Superior temporal gyrus (tissue), 1 donor: ENCODE data around the gene MMP8.
"Not testable (repeated sequence)": the region's sequence is repeated elsewhere in the genome, so short reads cannot be mapped to it uniquely, and the experiment has no call there.

Experiments used
- DNase-seq: peaks from one replicate; pipeline ENCODE4 v3.0.0-alpha.2; 2016; ENCODE audit errors: extremely low spot score

The MMP8 gene, protein sequence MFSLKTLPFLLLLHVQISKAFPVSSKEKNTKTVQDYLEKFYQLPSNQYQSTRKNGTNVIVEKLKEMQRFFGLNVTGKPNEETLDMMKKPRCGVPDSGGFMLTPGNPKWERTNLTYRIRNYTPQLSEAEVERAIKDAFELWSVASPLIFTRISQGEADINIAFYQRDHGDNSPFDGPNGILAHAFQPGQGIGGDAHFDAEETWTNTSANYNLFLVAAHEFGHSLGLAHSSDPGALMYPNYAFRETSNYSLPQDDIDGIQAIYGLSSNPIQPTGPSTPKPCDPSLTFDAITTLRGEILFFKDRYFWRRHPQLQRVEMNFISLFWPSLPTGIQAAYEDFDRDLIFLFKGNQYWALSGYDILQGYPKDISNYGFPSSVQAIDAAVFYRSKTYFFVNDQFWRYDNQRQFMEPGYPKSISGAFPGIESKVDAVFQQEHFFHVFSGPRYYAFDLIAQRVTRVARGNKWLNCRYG

DNA sequence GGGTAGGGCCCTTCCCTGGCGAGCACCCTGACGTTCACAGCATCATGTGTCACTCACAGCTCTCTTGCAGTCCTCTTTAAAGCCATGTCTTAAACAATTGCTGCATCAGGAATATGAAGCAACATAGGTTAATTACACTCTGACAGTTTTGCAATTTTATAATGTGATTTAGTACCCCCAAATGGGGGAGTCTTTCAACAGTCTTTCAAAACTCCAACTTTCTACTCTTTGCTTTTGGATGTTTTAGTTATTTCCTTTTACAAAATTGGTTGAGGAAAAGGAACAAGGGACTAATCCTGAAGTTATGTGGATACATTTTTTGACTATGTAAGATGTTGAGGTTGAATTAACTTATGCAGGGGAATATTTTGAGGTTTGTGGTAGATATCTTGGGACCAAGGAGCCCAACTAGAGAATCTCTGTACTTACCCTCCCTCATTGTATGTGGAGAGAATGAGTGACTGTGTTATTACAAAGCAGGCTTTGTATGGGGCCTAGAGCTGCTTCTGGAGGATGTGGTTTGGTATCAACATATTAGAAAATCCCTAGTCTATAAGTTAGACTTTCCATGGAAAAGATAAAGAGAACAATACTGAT, at the start of gene MMP8:
MMP8 (minus strand) TSS at position 51 of the 597 bp plus-strand sequence. CDS start 99 bp downstream, outside the sequence.
- DNase-seq, result peak; percentile 50

DNA sequence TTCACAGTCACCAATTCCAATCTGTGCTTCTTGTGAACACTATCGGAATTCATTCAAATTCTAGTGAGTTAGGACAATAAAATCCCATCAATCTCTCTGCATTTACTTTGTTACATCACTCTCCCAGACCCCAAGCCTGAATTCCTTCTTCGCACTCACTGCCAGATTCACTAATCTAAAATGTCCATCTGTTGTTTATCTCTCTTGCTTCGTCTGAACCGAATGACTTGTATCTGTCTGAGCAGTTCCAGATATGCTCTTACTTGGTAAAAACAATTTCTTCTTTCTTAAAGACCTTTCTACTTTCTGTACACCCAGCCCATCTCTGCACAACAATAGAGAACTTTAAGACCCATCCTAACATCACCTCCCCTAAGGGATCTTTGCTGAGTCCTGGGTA, 48.6 kb upstream of the MMP8 start:
- DNase-seq, result no peak

DNA sequence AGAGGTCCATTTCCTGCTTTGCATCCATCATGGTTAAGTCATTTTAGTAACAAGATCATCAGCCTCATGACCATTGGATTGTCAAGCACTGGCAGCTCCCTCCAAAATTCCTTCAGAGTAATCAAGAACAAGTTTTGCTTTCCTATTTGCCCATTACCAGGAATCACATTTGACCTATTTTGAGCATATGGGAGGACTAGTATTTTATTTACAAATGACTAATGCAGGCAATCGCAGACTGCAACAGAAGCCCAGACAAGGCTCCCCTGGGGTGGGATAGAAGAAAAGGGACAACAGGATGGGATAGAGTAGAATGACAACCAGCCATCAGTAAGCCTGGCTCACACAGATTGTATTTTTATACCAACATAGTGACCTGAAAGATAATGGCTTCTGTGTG, 46.6 kb upstream of the MMP8 start:
- DNase-seq, result no peak

DNA sequence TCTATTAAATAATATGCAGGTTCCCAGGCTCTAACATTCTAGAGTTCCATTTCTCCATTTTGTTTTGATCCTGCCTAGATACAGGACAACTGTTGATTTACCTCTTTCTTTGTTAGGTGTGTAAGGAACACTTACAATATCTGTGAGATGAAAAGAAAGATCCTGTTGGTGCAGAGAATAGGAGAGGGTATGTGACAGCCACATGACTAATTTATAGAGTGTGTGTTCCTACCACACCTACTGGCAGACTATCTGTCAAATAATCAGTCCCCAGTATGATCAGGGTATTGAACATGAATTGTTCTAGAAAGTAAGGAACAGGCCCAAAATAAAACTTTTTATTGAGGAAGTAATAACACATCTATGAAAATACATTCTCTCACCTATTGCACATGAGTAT, 45.4 kb upstream of the MMP8 start:
- DNase-seq, result no peak

DNA sequence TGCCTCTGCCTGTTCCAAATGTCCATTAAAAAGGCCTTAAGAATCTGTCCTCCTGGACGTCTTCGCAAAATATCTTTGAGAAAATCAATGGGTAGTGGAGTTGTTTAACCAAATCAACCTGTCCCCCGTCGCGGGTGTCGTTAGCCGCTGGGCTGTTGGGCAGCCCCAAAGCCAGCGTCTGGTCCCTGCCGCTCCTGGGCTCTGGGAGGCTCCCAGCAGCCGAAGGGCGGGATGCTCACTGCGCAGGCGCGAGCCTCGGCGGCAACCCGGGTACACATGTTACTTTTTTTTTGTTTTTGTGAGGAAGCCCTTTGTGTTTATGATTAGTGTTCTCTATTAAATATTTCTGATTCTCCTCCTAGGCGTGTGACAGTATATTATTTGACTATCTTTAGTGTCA, 43.0 kb upstream of the MMP8 start:
- DNase-seq, result no peak

DNA sequence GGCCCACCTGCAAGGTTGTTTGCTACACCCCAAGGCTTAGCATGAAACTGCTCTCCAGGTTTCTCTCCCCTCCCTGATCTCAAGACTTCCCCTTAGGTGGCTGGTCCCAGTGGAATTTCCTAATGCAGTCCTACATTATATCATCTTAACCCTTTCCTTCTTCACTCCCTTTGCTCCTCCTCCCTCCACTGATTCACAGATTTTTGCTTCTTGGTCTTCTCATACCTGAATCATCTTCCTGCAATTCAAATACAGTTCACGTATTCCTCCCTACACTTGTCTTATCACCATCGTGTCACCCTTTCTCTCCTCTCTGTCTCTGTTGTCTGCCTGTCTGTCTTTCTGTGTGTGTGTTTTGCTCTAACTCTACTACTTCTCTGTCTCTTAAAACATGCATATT, 38.7 kb upstream of the MMP8 start:
- DNase-seq, result no peak

DNA sequence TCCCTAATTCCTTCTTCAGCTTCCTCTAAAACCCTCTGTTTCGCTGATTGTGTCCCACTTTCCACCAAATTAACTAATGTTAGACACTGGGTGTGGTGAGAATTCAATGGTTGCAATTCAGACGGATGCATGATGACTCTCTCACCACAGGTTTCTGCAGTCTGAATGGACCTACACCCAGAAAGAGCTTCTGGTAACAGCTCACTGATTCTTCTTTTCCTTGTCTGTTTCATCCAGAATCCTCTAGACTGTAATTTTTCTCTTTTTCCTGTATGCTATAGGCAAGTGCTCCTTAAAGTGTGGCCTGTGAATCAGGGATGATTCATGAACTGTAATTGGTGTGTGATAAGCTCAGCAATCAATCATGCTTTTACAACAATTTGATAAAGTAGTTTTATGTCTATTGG, 37.6 kb upstream of the MMP8 start:
- DNase-seq, result no peak

DNA sequence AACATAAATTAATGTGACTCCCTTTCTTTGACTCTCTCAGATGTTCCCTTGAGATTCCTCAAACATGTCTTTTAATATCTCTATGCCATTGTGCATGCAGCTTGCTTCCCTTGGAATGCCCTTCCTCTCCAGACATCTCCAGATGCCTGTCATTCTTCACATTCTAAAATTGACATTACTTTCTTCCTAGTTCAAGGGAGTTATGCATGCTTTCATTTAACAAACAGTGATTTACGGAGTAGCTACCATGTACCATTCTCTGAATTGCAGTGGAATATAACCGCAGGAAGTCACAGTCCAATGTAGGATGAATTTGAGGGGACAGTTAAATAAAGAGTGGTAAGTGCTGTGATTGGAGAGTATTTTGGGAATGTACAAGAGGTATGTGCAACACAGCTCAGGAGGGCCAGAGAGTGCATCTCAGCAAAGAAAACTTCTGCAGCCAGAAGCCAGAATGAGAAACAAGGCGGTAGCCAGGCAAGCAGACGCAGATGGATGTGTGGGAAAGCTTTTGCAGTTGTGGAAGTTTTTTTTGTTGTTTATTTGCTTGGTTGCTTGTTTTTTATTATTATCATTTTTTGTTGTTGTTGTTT, 37.0 kb upstream of the MMP8 start:
- DNase-seq, result no peak

DNA sequence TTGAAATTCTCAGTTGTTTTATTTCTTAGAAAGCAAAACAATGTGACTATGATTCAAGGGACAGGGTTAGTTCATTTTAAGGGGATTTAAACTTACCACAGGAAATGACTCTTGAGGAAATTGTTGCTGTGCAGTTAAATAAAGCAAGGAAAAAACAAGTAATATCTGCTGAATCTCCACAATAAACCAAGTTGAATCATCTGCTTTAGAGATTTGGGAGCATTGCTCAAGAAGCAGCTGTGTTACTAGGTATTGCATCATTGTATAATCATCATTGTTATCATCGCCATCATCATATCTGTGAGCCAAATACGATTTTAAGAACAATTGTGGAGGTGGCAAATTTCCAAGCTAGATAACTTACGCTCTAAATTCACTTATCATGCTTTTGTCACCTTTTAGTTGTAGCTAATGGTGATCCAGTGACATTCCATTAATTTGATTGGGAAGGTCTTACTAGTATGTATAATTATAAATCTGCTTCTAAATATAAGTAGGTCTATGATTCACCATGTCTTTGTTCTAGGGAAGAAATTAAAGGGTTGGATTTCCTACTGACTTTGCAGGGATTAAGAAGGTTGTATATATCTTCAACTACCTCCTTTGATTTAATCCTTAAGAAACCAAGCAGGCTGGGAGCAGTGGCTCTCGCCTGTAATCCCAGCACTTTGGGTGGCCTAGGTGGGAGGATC, 35.7 kb upstream of the MMP8 start:
- DNase-seq, result no peak

DNA sequence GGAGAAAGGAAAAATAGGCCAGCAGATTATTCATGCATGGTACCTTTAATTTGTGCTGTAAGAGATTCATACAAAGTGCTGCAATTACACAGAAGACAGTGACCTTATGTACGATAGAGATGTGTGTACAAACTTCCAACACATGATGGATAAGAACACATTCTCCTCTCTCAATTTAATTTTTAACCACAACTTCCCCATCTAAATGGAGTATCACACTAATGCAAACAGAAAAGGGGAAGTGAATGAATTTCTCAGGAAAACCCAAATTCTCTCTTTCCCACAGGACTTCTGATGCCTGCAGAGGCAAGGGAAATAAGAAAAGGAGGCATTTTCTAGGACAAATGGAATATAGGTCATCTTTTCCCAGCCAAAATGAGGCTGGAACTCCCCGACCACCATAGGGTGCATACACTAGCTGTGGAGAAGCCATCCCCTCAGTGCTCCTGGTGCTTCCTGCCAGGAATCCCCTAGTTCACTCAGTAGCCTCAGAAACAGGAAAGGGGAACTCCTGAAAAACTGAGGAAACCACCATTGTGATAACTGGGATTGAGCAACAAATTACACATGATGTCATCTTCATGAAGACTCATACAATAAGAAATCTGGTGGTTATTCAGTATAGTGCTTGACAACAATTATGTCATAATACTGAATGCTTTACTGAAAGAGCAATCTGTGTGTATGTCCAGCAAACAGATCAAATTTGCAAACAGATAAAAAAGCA, 33.2 kb upstream of the MMP8 start:
- no peak for DNase-seq

DNA sequence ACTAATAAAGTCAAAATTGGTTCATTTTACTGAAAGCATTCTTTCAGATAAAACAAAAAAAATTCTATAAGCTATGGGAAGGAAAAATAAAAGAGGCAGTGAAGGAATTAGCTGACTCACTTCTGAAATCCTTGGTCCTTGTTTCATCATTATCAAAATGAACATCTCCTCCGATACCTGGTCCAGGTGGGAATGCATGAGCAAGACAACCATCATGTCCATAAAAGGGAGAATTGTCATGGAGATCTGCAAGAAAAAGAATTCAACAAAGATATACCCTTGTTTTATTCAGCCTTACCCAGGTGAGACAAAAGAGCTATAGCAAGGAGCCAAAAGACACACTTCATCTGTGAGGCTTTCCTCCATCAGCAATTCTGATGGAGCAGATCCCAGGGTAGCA, 28.5 kb upstream of the MMP8 start:
- no peak for DNase-seq

DNA sequence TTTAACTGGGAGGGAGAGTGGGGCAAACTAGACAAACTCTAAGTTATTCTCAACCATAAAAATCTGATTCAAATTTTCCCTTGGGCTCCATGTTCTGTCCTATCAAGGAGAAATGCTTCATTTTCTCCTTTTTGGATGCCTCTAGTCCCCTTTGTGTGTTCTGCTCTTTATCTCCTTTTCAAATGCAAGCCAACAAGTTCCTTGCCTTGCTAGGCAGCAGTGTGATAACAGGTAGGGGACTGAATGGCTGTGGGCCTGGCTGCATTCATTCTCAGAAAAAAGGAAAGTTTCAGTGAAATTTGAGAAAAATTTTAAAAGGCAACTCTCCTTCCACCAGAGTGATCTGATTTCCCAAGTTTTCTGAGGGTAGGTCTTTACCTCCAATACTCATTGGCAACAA, 26.9 kb upstream of the MMP8 start:
- DNase-seq, result no peak

DNA sequence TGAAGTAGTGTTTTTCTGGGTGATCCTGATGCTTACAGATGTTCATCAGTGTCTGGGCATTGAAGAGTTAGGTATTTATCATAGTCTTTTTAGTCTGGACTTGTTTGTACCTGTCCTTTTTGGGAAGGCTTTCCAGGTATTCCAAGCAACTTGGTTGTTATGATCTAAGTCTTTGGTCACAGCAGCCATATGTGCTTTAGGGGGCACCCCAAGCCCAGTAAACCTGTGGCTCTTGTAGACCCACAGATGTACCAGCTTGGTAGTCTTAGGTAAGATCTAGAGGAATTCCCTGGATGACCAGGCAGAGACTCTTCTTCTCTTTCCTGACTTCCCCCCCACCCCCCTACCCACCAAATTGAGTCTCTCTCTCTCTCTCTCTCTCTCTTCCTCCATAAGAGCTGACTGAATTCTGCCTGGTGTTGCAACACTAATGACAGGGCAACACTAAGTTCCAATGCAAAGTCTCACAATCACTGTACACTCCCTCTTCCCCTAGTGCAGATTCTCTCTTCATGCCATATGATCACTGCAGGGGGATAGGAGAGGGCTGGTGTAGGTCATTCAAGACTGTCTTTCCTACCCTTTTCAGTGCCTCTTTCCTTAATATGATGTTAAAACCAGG, 24.5 kb upstream of the MMP8 start:
- no peak for DNase-seq

DNA sequence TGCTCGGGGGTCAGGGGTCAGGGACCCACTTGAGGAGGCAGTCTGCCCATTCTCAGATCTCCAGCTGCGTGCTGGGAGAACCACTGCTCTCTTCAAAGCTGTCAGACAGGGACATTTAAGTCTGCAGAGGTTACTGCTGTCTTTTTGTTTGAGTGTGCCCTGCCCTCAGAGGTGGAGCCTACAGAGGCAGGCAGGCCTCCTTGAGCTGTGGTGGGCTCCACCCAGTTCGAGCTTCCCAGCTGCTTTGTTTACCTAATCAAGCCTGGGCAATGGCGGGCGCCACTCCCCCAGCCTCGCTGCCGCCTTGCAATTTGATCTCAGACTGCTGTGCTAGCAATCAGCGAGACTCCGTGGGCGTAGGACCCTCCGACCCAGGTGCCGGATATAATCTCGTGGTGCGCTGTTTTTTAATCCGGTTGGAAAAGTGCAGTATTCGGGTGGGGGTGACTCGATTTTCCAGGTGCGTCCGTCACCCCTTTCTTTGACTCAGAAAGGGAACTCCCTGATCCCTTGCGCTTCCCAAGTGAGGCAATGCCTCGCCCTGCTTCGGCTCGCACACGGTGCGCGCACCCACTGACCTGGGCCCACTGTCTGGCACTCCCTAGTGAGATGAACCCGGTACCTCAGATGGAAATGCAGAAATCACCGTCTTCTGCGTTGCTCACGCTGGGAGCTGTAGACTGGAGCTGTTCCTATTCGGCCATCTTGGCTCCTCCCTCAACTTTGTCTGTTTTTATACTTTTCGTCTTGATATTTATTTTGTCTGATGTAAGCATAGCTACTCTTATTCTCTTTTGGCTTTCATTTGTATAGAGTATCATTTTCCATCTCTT, 22.2 kb upstream of the MMP8 start:
- not testable (repeated sequence) for DNase-seq

DNA sequence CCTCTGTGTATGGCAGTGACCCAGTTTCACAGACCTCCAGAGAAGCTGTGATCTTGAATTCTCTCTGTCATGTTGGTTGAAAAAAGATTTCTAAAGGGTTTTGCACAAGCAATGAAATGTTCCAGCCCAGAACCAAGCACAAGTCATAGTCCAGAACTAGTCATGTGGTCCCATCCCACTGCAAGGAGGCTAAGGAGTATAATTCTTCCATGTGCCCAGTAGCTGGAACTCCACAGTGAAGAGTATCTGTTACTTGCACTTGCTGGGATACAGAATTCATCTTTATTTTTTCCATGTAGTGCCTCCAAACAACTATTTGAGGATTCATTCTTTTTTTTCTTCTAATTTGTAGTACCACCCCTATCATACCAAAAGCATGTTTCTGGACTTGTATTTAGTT, 9.9 kb upstream of the MMP8 start:
- DNase-seq, result no peak

DNA sequence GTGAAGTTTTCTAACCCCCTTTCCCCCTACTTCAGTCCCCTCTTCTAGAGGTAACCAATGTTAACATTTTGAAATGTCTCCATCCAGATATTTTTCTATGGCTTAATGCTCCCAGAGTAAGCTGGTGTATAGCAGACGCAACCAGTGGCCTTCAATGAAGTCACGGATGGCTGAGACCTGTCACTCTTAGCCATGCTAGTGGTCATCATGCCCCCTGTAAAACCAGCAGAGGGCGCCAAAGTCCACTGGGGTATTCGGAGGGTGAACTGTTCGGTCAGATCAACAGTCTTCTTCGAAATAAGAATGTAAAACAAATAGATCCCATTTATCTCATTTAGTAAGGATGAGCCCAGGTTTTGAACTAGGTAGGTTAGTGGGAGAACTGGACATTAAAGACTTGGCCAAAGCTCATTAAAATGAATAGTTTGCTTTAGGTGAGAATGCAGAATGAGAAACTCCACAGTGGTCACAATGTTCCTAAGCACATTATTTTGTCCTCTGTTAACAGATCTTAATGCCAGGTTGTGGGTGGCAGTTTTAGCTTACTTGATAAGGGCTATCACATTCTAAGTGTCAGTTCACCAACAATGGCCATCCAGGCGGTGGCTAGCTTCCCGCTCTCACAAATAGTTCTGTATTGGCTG, 8.6 kb upstream of the MMP8 start:
- DNase-seq, result no peak

DNA sequence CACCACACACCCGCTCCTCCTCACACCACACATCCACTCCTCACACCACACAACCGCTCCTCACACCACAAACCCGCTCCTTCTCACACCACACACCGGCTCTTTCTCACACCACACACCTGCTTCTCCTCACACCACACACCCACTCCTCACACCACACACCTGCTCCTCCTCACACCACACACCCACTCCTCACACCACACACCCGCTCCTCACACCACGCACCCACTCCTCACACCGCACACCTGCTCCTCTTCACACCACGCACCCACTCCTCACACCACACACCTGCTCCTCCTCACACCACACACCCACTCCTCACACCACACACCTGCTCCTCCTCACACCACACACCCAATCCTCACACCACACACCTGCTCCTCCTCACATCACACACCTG, 6.2 kb upstream of the MMP8 start:
- not testable (repeated sequence) for DNase-seq

DNA sequence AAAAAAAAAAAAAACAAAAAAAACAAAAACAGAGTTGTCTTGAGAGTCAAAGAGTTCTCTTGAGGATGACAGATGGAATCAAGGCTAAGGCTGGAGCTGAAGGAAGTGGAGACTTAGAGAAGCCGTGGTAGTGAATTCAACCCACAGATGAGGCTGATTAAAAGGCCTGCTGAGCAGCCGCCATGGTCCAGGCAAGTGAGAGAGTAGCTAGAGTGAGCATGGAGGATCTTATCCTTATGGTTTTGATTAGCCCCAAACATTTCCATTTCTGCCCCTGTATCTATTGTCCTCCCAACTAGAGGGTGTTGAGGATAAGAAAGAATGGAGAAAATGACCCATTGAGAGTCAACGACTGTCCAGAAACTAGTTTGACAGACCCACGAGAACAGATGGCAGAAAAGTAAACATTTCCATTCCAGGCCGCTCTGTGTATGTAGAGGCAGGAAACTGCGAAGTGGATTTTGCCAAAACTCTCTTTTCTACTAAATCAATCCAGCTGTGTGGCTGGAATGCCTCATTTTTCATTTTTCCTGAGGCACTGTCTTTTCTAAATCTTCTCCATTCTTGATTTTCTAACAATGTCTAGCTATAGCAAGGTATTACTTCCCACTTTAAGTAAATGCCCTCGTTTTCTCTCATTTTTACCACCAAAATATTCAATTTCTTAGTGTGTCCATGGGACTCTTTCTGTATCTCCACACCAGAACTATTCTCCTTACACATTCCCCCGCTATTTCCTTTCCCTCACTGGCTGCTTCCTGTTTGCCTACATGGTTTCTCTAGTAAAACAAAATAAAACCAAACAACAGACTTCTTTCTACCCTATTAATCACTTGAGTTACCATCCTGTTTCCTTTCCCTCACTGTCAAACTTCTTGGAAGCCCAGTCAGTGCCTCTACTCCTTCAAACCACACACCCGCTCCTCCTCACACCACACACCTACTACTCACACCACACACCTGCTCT, 5.4 kb upstream of the MMP8 start:
- DNase-seq, result no peak

DNA sequence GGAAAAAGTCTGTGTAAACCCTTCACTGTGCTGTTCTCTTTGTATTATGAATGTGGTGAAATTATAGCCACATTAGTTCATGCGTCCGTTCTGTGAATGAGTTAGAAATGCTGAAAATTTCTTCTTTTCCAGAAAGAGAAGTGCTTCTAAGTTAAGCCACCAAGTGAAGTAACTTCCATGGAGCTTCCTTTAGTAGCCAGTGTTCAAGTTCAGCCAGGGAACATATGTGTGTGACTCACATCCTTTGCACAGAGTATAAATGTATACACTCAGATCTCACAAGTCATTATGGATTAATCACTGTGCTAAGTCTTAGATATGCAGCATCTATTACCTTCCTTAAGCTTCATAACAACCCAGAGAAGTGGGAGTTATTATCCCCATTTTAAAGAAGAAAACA, 3.1 kb upstream of the MMP8 start:
- DNase-seq, result no peak
